ENCODE measurements around the gene ZBTB45. TPM values are rescaled to one million over a fixed set of nuclear protein-coding genes. Genes with fewer than 3 reads are reported as not detected.

The ZBTB45 gene
- total and polyA plus RNA-seq, 9 of the 15 experiments (the other 6 are each of a cell fraction or from before 2014, with no cell fraction given) = 0.08 to 16.1 (median 1.8) TPM

DNA sequence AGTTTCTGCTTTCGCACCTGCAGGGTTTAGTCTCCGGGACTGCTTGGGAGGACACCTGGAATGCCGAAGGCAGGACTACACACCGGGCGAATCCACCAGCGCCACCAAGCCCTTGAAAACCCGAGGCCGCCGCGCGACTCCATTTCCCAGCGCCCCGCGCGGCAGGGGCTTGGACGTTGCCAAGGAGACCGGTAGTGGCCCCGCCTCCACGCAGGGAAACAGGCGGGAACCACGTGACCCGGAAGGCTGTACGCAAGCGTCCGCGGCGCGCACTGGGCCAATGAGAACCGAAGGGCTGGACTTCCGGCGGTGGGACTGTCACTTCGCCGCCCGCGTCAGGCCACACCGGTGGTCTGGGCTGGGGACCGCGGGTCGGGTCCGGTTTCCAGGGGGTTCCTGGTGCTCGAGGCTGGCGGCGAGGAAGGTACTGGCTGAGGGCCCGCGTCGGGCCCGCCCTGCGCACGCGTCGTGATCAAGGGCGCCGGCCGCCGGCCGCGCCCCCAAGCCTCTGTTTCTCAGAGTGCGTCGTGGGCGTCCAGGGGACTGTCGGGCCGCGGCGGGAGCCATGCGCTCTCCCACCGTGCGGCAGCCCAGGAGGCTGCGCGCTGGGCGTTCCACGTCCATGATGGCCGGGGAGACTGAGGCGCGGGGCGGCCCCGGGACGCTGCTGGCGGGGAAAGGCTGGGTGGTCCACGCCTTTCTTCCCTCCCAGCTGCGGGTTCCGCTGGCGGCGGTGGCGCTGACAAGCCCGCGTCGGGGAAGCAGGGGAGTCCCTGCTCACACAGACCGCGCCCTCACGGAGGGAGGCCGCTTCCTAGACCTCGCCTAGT lies 52.6 kb downstream of the ZBTB45 start, which contains the start of gene ZNF324 (continued):
- TF ChIP-seq, protein P1, sequence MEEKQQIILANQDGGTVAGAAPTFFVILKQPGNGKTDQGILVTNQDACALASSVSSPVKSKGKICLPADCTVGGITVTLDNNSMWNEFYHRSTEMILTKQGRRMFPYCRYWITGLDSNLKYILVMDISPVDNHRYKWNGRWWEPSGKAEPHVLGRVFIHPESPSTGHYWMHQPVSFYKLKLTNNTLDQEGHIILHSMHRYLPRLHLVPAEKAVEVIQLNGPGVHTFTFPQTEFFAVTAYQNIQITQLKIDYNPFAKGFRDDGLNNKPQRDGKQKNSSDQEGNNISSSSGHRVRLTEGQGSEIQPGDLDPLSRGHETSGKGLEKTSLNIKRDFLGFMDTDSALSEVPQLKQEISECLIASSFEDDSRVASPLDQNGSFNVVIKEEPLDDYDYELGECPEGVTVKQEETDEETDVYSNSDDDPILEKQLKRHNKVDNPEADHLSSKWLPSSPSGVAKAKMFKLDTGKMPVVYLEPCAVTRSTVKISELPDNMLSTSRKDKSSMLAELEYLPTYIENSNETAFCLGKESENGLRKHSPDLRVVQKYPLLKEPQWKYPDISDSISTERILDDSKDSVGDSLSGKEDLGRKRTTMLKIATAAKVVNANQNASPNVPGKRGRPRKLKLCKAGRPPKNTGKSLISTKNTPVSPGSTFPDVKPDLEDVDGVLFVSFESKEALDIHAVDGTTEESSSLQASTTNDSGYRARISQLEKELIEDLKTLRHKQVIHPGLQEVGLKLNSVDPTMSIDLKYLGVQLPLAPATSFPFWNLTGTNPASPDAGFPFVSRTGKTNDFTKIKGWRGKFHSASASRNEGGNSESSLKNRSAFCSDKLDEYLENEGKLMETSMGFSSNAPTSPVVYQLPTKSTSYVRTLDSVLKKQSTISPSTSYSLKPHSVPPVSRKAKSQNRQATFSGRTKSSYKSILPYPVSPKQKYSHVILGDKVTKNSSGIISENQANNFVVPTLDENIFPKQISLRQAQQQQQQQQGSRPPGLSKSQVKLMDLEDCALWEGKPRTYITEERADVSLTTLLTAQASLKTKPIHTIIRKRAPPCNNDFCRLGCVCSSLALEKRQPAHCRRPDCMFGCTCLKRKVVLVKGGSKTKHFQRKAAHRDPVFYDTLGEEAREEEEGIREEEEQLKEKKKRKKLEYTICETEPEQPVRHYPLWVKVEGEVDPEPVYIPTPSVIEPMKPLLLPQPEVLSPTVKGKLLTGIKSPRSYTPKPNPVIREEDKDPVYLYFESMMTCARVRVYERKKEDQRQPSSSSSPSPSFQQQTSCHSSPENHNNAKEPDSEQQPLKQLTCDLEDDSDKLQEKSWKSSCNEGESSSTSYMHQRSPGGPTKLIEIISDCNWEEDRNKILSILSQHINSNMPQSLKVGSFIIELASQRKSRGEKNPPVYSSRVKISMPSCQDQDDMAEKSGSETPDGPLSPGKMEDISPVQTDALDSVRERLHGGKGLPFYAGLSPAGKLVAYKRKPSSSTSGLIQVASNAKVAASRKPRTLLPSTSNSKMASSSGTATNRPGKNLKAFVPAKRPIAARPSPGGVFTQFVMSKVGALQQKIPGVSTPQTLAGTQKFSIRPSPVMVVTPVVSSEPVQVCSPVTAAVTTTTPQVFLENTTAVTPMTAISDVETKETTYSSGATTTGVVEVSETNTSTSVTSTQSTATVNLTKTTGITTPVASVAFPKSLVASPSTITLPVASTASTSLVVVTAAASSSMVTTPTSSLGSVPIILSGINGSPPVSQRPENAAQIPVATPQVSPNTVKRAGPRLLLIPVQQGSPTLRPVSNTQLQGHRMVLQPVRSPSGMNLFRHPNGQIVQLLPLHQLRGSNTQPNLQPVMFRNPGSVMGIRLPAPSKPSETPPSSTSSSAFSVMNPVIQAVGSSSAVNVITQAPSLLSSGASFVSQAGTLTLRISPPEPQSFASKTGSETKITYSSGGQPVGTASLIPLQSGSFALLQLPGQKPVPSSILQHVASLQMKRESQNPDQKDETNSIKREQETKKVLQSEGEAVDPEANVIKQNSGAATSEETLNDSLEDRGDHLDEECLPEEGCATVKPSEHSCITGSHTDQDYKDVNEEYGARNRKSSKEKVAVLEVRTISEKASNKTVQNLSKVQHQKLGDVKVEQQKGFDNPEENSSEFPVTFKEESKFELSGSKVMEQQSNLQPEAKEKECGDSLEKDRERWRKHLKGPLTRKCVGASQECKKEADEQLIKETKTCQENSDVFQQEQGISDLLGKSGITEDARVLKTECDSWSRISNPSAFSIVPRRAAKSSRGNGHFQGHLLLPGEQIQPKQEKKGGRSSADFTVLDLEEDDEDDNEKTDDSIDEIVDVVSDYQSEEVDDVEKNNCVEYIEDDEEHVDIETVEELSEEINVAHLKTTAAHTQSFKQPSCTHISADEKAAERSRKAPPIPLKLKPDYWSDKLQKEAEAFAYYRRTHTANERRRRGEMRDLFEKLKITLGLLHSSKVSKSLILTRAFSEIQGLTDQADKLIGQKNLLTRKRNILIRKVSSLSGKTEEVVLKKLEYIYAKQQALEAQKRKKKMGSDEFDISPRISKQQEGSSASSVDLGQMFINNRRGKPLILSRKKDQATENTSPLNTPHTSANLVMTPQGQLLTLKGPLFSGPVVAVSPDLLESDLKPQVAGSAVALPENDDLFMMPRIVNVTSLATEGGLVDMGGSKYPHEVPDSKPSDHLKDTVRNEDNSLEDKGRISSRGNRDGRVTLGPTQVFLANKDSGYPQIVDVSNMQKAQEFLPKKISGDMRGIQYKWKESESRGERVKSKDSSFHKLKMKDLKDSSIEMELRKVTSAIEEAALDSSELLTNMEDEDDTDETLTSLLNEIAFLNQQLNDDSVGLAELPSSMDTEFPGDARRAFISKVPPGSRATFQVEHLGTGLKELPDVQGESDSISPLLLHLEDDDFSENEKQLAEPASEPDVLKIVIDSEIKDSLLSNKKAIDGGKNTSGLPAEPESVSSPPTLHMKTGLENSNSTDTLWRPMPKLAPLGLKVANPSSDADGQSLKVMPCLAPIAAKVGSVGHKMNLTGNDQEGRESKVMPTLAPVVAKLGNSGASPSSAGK (IDR thresholded peaks at IDR 0.05) = peak; percentile 52; the same call in 1 of the 2 replicates
- TF ChIP-seq SMARCA4 (IDR thresholded peaks at IDR 0.05) (no peak), PCBP1 (IDR thresholded peaks at IDR 0.05; ENCODE audit: low read depth, low read length, poor library complexity, severe bottlenecking) (no peak), HMG20B (CRISPR knock-in tag; IDR thresholded peaks at IDR 0.05) (no peak), MBD2 (IDR thresholded peaks at IDR 0.05; ENCODE audit: borderline replicate concordance, low read depth) (0 out of 2 replicates have a peak, but pooled peaks have one; percentile 13), KDM2B (CRISPR knock-in tag; IDR thresholded peaks at IDR 0.05) (no peak), ZNF133 (CRISPR knock-in tag; IDR thresholded peaks at IDR 0.05) (0 out of 2 replicates have a peak, but pooled peaks have one; percentile 1), ETV6 (IDR thresholded peaks at IDR 0.05; ENCODE audit: borderline replicate concordance in 1 of 2, low read depth in 2 of 2, low read length in 1 of 2) (no peak), ETV6 (CRISPR knock-in tag; IDR thresholded peaks at IDR 0.05; ENCODE audit: borderline replicate concordance) (no peak)
- TF ChIP-seq, protein P2, sequence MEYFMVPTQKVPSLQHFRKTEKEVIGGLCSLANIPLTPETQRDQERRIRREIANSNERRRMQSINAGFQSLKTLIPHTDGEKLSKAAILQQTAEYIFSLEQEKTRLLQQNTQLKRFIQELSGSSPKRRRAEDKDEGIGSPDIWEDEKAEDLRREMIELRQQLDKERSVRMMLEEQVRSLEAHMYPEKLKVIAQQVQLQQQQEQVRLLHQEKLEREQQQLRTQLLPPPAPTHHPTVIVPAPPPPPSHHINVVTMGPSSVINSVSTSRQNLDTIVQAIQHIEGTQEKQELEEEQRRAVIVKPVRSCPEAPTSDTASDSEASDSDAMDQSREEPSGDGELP (CRISPR knock-in tag; IDR thresholded peaks at IDR 0.05; ENCODE audit: borderline replicate concordance) = peak; percentile 79; the same call in 1 of the 2 replicates
- TF ChIP-seq, protein P3, sequence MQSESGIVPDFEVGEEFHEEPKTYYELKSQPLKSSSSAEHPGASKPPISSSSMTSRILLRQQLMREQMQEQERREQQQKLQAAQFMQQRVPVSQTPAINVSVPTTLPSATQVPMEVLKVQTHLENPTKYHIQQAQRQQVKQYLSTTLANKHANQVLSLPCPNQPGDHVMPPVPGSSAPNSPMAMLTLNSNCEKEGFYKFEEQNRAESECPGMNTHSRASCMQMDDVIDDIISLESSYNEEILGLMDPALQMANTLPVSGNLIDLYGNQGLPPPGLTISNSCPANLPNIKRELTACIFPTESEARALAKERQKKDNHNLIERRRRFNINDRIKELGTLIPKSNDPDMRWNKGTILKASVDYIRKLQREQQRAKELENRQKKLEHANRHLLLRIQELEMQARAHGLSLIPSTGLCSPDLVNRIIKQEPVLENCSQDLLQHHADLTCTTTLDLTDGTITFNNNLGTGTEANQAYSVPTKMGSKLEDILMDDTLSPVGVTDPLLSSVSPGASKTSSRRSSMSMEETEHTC (IDR thresholded peaks at IDR 0.05) = peak; percentile 55; the same call in 1 of the 2 replicates

Measured in K562 (cell line).